Activated naive CD4-positive, alpha-beta T cell treated with anti-CD3 and anti-CD28 coated beads, Interleukin-2, amount 50 U/mL, for 72 hours (primary cell): ENCODE data around the gene GNB3. TPM values are rescaled to one million over a fixed set of nuclear protein-coding genes. Genes with fewer than 3 reads are reported as not detected.
A peak's percentile ranks its signal among the peaks of the same experiment; 100 is the strongest.
"Not testable (repeated sequence)": the region's sequence is repeated elsewhere in the genome, so short reads cannot be mapped to it uniquely, and the experiment has no call there.

Experiments used
- ATAC-seq, 2 donors: fragments of 150-1000 bp; cut with Tn5 transposase; 2 replicates each; pipeline ENCODE4 v1.10.0; 2021; ENCODE audit warnings: mild to moderate bottlenecking in 2 of 2, moderate library complexity in 2 of 2
- DNase-seq, 2 donors: peaks; one replicate each; pipeline ENCODE4 v3.0.0; 2021 to 2022; ENCODE audit warnings: low spot score in 2 of 2
- H3K27ac Mint-ChIP-seq, 2 donors: one replicate each; pipeline ENCODE4 v1.8.0; 2022; ENCODE audit warnings: mild to moderate bottlenecking in 2 of 2, mixed read lengths in 2 of 2
- H3K36me3 Mint-ChIP-seq, 2 donors: one replicate each; pipeline ENCODE4 v1.8.0; 2022; ENCODE audit warnings: mixed read lengths in 2 of 2
- H3K9me3 Mint-ChIP-seq, 2 donors: one replicate each; pipeline ENCODE4 v1.8.0; 2022; ENCODE audit warnings: mixed read lengths in 2 of 2
- total RNA-seq, 2 donors: library from RNA; stranded (reverse); gene quantifications; one replicate each; pipeline ENCODE4 v1.2.3, GENCODE V29; 2022

The GNB3 gene
- total RNA-seq, 2 donors from 2014 or later, result 0.25 to 1.8 TPM

GRCh38 chr12:6874015-6874368 is 33.3 kb downstream of the GNB3 start:
- peak overlapping the region; percentile 91 to 95 for H3K27ac Mint-ChIP-seq
- not testable (repeated sequence) for H3K9me3 Mint-ChIP-seq, DNase-seq, ATAC-seq
- peaks cover 36 to 53% of the 10 kb centered on the region in 2 donors for H3K36me3 Mint-ChIP-seq

DNA sequence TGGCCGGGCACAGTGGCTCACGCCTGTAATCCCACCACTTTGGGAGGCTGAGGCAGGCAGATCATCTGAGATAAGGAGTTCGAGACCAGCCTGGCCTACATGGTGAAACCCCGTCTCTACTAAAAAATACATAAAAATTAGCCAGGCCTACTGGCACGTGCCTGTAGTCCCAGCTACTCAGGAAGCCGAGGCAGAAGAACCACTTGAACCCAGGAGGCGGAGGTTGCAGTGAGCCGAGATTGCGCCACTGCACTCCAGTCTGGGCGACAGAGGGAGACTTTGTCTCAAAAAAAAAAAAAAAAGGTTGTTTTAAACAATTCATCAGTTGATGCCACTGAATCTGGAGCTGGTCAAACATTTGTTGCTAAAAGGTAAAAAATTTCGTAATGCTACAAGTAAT is 39.1 kb downstream of the GNB3 start:
- not testable (repeated sequence) for ATAC-seq

DNA sequence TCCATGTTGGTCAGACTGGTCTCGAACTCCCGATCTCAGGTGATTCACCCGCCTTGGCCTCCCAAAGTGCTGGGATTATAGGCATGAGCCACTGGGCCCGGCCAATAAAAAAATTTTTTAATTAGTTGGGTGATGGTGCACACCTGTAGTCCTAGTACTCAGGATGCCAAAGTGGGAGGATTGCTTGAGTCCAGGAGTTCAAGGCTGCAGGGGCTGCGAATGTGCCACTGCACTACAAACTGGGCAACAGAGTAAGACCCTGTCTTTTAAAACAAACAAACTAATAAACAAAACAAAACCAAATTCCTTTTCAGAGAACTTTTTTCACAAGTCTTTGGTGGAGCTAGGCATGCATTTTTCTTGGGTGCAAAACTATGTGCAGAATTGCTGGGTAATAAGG is 42.5 kb downstream of the GNB3 start:
- peaks cover 0 to 8% of the 10 kb centered on the region in 2 donors for H3K36me3 Mint-ChIP-seq
- H3K27ac Mint-ChIP-seq, result no peak overlapping the region
- H3K9me3 Mint-ChIP-seq, result no peaks in the 10 kb centered on the region
- DNase-seq (no peak), ATAC-seq (no peak)

More for the DNA sequence above, 39.1 kb downstream of the GNB3 start:
- H3K27ac Mint-ChIP-seq, DNase-seq, H3K9me3 Mint-ChIP-seq: not testable (repeated sequence)
- peaks cover 12 to 23% of the 10 kb centered on the region in 2 donors for H3K36me3 Mint-ChIP-seq

DNA sequence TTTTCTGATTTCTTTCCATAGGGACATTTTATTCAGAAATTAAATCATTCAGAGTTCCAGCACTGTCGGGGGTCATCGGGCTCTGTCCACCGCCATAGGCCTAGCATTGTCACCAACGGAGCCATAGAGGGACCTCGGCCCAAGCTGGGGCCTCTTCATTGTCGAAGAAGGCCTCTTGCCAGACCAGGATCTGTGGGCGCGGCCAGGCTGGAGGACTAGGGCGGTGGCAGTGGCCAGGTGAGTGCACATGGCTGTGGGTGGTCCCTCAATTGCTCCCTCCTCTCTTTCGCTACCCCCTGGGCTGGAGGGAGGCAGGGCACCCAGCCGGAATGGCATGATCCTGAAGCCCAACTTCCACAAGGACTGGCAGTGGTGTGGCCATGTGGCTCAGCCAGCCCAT is 43.0 kb downstream of the GNB3 start:
- ATAC-seq (no peak), DNase-seq (no peak)

GRCh38 chr12:6884539-6884938 is 43.8 kb downstream of the GNB3 start:
- ATAC-seq (no peak), DNase-seq (no peak)
- peak overlapping the region in 1 of 2 donors; percentile 48 for H3K27ac Mint-ChIP-seq
- peaks cover 0 to 8% of the 10 kb centered on the region in 2 donors for H3K36me3 Mint-ChIP-seq
- H3K9me3 Mint-ChIP-seq, result no peaks in the 10 kb centered on the region

More for the DNA sequence above, 43.0 kb downstream of the GNB3 start:
- H3K27ac Mint-ChIP-seq, result no peak overlapping the region
- peaks cover 0 to 8% of the 10 kb centered on the region in 2 donors for H3K36me3 Mint-ChIP-seq
- no peaks in the 10 kb centered on the region for H3K9me3 Mint-ChIP-seq

DNA sequence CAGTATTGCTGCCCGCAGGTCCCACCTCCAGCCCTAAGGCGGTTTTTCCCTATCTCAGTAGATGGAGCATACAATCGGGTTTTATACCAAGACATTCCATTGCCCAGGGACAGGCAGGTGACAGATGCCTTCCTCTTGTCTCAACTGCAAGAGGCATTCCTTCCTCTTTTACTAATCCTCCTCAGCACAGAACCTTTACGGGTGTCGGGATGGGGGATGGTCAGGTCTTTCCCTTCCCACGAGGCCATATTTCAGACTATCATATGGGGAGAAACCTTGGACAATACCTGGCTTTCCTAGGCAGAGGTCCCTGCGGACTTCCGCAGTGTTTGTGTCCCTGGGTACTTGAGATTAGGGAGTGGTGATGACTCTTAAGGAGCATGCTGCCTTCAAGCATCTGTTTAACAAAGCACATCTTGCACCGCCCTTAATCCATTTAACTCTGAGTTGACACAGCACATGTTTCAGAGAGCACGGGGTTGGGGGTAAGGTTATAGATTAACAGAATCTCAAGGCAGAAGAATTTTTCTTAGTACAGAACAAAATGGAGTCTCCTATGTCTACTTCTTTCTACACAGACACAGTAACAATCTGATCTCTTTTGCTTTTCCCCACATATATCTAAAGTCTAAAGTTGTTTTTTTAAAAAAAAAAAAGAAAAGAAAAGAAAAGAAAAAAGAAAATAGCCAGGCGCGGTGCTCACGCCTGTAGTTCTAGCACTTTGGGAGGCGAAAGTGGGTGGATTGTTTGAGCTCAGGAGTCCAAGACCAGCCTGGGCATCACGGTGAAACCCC is 45.7 kb downstream of the GNB3 start:
- DNase-seq, H3K9me3 Mint-ChIP-seq, ATAC-seq, H3K36me3 Mint-ChIP-seq, H3K27ac Mint-ChIP-seq: not testable (repeated sequence)

DNA sequence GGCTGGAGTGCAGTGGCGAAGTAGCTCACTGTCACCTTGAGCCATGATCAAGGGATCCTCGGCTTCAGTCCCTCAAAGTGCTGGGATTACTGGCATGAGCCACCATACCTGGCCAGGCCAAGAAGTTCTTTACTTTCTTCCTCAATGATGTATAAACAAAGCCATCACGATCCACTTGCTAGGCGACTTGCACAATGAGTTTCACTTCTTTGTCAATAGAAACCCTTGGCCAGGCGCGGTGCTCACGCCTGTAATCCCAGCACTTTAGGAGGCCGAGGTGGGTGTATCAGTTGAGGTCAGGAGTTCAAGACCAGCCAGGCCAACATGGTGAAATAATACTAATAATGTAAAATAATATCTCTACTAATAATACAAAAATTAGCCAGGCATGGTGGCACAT is 46.7 kb downstream of the GNB3 start:
- Mint-ChIP-seq H3K9me3 (no peaks in the 10 kb centered on the region), H3K27ac (no peak overlapping the region), H3K36me3 (peaks cover 0 to 8% of the 10 kb centered on the region in 2 donors)
- DNase-seq (no peak), ATAC-seq (no peak)

DNA sequence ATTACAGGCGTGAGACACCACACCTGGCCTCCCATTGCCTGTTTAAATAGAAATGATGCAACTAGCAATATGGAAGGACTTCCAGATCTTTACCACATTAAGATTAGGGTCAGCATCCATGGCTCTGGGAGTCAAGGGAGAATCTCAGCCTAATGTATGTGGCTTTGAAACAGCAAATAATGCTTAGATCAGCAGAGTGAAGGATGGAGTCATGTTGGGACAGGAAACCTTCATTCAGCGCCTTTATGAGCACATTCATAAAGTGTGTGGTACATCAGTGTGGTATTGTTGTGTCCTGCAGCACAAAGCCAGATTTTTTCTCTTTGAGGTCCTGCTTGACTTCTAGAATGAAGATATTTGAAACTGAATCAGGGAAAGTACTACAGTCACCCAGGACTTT is 47.6 kb downstream of the GNB3 start:
- no peak for ATAC-seq
- peaks cover 0 to 8% of the 10 kb centered on the region in 2 donors for H3K36me3 Mint-ChIP-seq
- H3K27ac Mint-ChIP-seq, result no peak overlapping the region
- DNase-seq, result no peak
- no peaks in the 10 kb centered on the region for H3K9me3 Mint-ChIP-seq

- not testable (repeated sequence) for H3K27ac Mint-ChIP-seq, DNase-seq, H3K9me3 Mint-ChIP-seq, H3K36me3 Mint-ChIP-seq, ATAC-seq
Observed at GRCh38 chr12:6888794-6889193, 48.1 kb downstream of the GNB3 start.

- peak overlapping the region; percentile 74 to 90 for H3K27ac Mint-ChIP-seq
- H3K36me3 Mint-ChIP-seq, ATAC-seq, H3K9me3 Mint-ChIP-seq, DNase-seq: not testable (repeated sequence)
Observed at GRCh38 chr12:6889775-6890573, 49.2 kb downstream of the GNB3 start.

- ATAC-seq, result peak; percentile 95 to 96
- Mint-ChIP-seq H3K36me3 (no peaks in the 10 kb centered on the region), H3K9me3 (no peaks in the 10 kb centered on the region), H3K27ac (peak overlapping the region; percentile 89 to 90)
- peak; percentile 99 for DNase-seq
Observed at GRCh38 chr12:6890789-6891645, 50.3 kb downstream of the GNB3 start.

DNA sequence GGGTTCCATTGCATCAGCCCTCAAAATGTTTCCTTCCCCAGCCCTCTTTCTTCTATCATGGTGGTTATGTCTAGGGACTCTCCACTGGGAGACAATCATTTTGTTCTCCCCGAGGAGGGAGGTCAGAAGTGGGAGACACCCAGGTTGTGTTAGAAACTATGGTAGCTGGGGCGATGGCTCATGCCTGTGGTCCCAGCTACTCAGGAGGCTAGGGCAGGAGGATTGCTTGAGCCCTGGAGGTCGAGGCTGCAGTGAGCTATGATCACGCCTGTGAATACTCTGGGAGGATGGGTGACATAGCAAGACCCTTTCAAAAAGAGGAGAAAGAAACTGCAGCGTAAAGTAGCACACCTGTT is 50.9 kb downstream of the GNB3 start:
- ATAC-seq, result peak; percentile 3 to 47
- peak in 1 of 2 donors; percentile 10 for DNase-seq
- Mint-ChIP-seq H3K9me3 (no peaks in the 10 kb centered on the region), H3K36me3 (no peaks in the 10 kb centered on the region), H3K27ac (peak overlapping the region; percentile 89 to 90)

GRCh38 chr12:6892683-6893082 is 52.0 kb downstream of the GNB3 start:
- not testable (repeated sequence) for H3K36me3 Mint-ChIP-seq, ATAC-seq, H3K9me3 Mint-ChIP-seq, DNase-seq
- peak overlapping the region in 1 of 2 donors; percentile 90 for H3K27ac Mint-ChIP-seq

DNA sequence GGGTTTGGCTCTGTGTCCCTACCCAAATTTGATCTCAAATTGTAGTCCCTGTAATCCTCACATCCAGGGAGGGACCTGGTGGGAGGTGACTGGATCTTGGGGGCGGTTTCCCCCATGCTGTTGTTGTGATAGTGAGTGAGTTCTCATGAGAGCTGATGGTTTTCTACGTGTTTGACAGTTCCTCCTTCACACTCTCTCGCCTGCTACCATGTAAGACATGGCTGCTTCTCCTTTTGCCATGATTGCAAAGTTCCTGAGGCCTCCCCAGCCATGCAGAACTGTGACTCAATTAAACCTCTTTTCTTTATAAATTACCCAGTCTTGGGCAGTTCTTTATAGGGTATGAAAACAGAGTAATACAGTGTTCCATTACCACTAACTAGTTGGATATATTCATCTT is 53.6 kb downstream of the GNB3 start:
- no peak overlapping the region for H3K27ac Mint-ChIP-seq
- H3K9me3 Mint-ChIP-seq, result no peaks in the 10 kb centered on the region
- H3K36me3 Mint-ChIP-seq, result no peaks in the 10 kb centered on the region
- no peak for DNase-seq
- ATAC-seq, result no peak
